HCT116 (cell line): ENCODE results near the gene KCNK10. TPM values are rescaled to one million over a fixed set of nuclear protein-coding genes. Genes with fewer than 3 reads are reported as not detected.

Experiments
- ATAC-seq: fragments of 200-7000 bp; cut with Tn5 transposase; 2 replicates; pipeline ENCODE4 v1.9.1; 2020; ENCODE audit warnings: mild to moderate bottlenecking, moderate library complexity
- BruUV-seq: library from RNA; stranded (reverse); fragments of 400-500 nt; replicated peaks from 2 replicates; lab custom pipeline; 2021; lab: Mats Ljungman, UMichigan
- CTCF ChIA-PET: fragments of 300-600 bp; sonication (Branson Sonifier 250); formaldehyde crosslinking; loops from one replicate; lab custom pipeline; 2021; ENCODE audit warnings: antibody characterized with exemption; lab: Charles Lee
- POLR2A ChIA-PET: fragments of 300-600, 350-600 bp; sonication (Branson Sonifier 250); formaldehyde crosslinking; loops from one replicate; lab custom pipeline; 2021; ENCODE audit warnings: antibody characterized with exemption; lab: Charles Lee
- RAD21 ChIA-PET, 2 experiments: fragments of 300-600 bp; sonication (Branson Sonifier 250); formaldehyde crosslinking; loops; one replicate each; lab custom pipeline; 2023; ENCODE audit warnings: low total read pairs in 2 of 2; ENCODE audit not compliant: uncharacterized antibody in 2 of 2, unreplicated experiment in 2 of 2, low non-redundant PET in 1 of 2; lab: Charles Lee
- DNase-seq: peaks from one replicate; pipeline ENCODE4 v3.0.0-alpha.2; 2010; ENCODE audit warnings: low read depth, low spot score
- H2AFZ ChIP-seq: fragments of 200-600 bp; shearing (Covaris generic), sonication (generic); 2 replicates; pipeline ENCODE4 v1.6.1; 2017; ENCODE audit warnings: low read depth, mixed run types, mixed read lengths, antibody characterized with exemption, low read length; ENCODE audit not compliant: poor library complexity, severe bottlenecking
- H3K27ac ChIP-seq: 2 replicates; pipeline ENCODE4 v1.5.1; 2012; ENCODE audit warnings: low read depth, low read length
- H3K27me3 ChIP-seq: fragments of 200-600 bp; sonication (generic); 2 replicates; pipeline ENCODE4 v1.6.1; 2016; ENCODE audit warnings: mixed run types, low read length, mixed read lengths; ENCODE audit not compliant: insufficient read depth
- H3K36me3 ChIP-seq, 2 experiments: fragments of 200-500 bp in 1 of 2; fragments of 200-600 bp in 1 of 2; sonication (Bioruptor generic) in 1 of 2; sonication (generic) in 1 of 2; 2 replicates each; pipeline versions ENCODE4 v1.5.1 to v1.6.1; 2014 to 2016; ENCODE audit warnings: low read length in 2 of 2, inconsistent platforms in 1 of 2, mixed read lengths in 1 of 2, mixed run types in 1 of 2; ENCODE audit not compliant: insufficient read depth in 2 of 2, control insufficient read depth in 1 of 2
- H3K4me1 ChIP-seq, 2 experiments: fragments of 200-600 bp in 1 of 2; sonication (generic) in 1 of 2; 2 replicates each; pipeline versions ENCODE4 v1.5.1 to v1.6.1; 2012 to 2017; ENCODE audit warnings: low read length in 2 of 2, inconsistent platforms in 1 of 2, mild to moderate bottlenecking in 1 of 2, mixed read lengths in 1 of 2, mixed run types in 1 of 2, moderate library complexity in 1 of 2; ENCODE audit not compliant: insufficient read depth in 2 of 2, control insufficient read depth in 1 of 2
- H3K4me2 ChIP-seq: fragments of 200-600 bp; sonication (generic); 2 replicates; pipeline ENCODE4 v1.6.1; 2017; ENCODE audit warnings: mixed run types, low read length, mixed read lengths
- H3K4me3 ChIP-seq, 2 experiments: fragments of 200-600 bp in 1 of 2; sonication (generic) in 1 of 2; replicated peaks in 1 of 2; 2 replicates each; pipeline ENCODE4 v1.5.1; 2011 to 2016; ENCODE audit warnings: low read length in 2 of 2, control low read depth in 1 of 2, low read depth in 1 of 2, mild to moderate bottlenecking in 1 of 2, mixed read lengths in 1 of 2, mixed run types in 1 of 2
- H3K79me2 ChIP-seq: fragments of 200-600 bp; sonication (generic); 2 replicates; pipeline ENCODE4 v1.6.1; 2017; ENCODE audit warnings: mild to moderate bottlenecking, mixed run types, low read length, moderate library complexity, mixed read lengths; ENCODE audit not compliant: insufficient read depth
- H3K9ac ChIP-seq: fragments of 200-600 bp; sonication (generic); 2 replicates; pipeline ENCODE4 v1.6.1; 2016; ENCODE audit warnings: low read length, mixed read lengths
- H3K9me2 ChIP-seq: fragments of 200-600 bp; sonication (generic), shearing (Covaris generic); 2 replicates; pipeline ENCODE4 v1.6.1; 2017; ENCODE audit warnings: mixed run types, mild to moderate bottlenecking, moderate library complexity; ENCODE audit not compliant: insufficient read depth
- H3K9me3 ChIP-seq, 2 experiments: fragments of 200-500 bp in 1 of 2; fragments of 200-600 bp in 1 of 2; sonication (Bioruptor generic) in 1 of 2; sonication (generic) in 1 of 2; 2 replicates each; pipeline ENCODE4 v1.6.1; 2014 to 2017; ENCODE audit warnings: low read length in 2 of 2, mixed read lengths in 2 of 2, inconsistent platforms in 1 of 2, low read depth in 1 of 2, mild to moderate bottlenecking in 1 of 2, mixed run types in 1 of 2, moderate library complexity in 1 of 2; ENCODE audit not compliant: control insufficient read depth in 1 of 2, insufficient read depth in 1 of 2
- H4K20me1 ChIP-seq: fragments of 200-600 bp; sonication (generic), shearing (Covaris generic); 2 replicates; pipeline ENCODE4 v1.6.1; 2017; ENCODE audit warnings: mixed run types, mild to moderate bottlenecking, moderate library complexity; ENCODE audit not compliant: insufficient read depth
- CEBPB ChIP-seq: IDR thresholded peaks from 2 replicates; pipeline ENCODE4 v1.6.1; 2012; ENCODE audit warnings: low read depth
- EZH2 ChIP-seq: fragments of 200-600 bp; sonication (generic); IDR thresholded peaks from 2 replicates; pipeline ENCODE4 v1.6.1; 2017; ENCODE audit warnings: antibody characterized with exemption, mixed run types
- JUND ChIP-seq: IDR thresholded peaks from 2 replicates; pipeline ENCODE4 v1.6.1; 2012
- POLR2A ChIP-seq: IDR thresholded peaks from 2 replicates; pipeline ENCODE4 v1.7.0; 2011; ENCODE audit warnings: borderline replicate concordance; ENCODE audit not compliant: insufficient read depth, insufficient read length; ENCODE audit errors: extremely low read depth
- RAD21 ChIP-seq: IDR thresholded peaks from 2 replicates; pipeline ENCODE4 v1.6.1; 2012; ENCODE audit warnings: low read depth, mild to moderate bottlenecking
- YY1 ChIP-seq: IDR thresholded peaks from 2 replicates; pipeline ENCODE4 v1.6.1; 2011; ENCODE audit warnings: low read length, low read depth, moderate library complexity, mild to moderate bottlenecking; ENCODE audit not compliant: insufficient replicate concordance; ENCODE audit errors: extremely low read depth
- intact Hi-C: fragments of 100-400 bp; cut with micrococcal nuclease; formaldehyde crosslinking; loops from 2 replicates; pipeline ENCODE4 v1.10.0; 2022
- total RNA-seq: library from RNA; stranded (reverse); gene quantifications from one replicate; pipeline ENCODE4 v1.2.1, GENCODE V29; 2021; ENCODE audit not compliant: unreplicated experiment
- TF ChIP-seq, protein P1 (sequence below), 3 experiments: fragments of 200-600 bp in 1 of 3; sonication (generic) in 1 of 3; IDR thresholded peaks in 2 of 3; conservative IDR thresholded peaks in 1 of 3; 2 replicates each; pipeline ENCODE4 v1.5.1; 2012 to 2017; ENCODE audit warnings: low read depth in 2 of 3, low read length in 2 of 3, antibody characterized with exemption in 1 of 3, borderline replicate concordance in 1 of 3, control low read depth in 1 of 3, mild to moderate bottlenecking in 1 of 3, mixed read lengths in 1 of 3, mixed run types in 1 of 3, moderate library complexity in 1 of 3; ENCODE audit not compliant: insufficient read depth in 1 of 3
- TF ChIP-seq, protein P2 (sequence below): IDR thresholded peaks from 2 replicates; pipeline ENCODE4 v1.6.1; 2011; ENCODE audit warnings: mild to moderate bottlenecking, low read length, moderate library complexity; ENCODE audit not compliant: insufficient replicate concordance; ENCODE audit errors: extremely low read depth

Gene KCNK10
- total RNA-seq, 1 experiment from 2014 or later: not detected

DNA sequence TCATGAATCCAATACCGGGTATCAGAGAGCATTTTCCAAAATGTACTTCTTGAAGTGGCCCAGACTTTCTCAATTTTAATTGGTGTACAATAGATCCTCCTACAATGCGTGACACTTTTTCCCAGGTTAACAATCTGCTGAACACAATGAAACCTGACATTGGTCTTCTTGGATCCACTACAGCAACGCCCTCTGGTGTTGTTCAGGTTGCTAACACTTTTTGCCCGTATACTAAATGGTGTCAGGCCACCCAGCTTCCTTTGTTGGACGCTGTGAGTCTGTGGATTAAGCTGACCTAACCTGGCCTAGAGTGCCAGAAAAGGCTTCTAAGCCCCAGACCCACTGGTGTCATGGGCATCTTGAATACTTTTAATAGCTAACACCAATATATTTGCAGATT lies 89.2 kb downstream of the KCNK10 start:
- BruUV-seq: no TSS peak
- intact Hi-C loops: loop anchor here (2.0 kb wide), 2 partner anchors 45 to 289 kb away; no protein-coding TSS in a partner anchor
- Histone ChIP-seq H3K9me3 (no peaks in the 10 kb centered on the region), H3K4me2 (no peak overlapping the region), H3K79me2 (no peaks in the 10 kb centered on the region), H3K27ac (no peak overlapping the region), H3K36me3 (no peaks in the 10 kb centered on the region), H3K27me3 (peaks cover 16% of the 10 kb centered on the region), H3K4me3 (no peak overlapping the region), H3K9me2 (no peaks in the 10 kb centered on the region), H3K9ac (no peak overlapping the region), H2AFZ (no peak overlapping the region), H3K4me1 (no peaks in the 10 kb centered on the region), H4K20me1 (no peaks in the 10 kb centered on the region)
- peak; percentile 44; the same call in 1 of the 2 replicates for TF ChIP-seq RAD21
- no peak for TF ChIP-seq EZH2
- TF ChIP-seq, protein P1, sequence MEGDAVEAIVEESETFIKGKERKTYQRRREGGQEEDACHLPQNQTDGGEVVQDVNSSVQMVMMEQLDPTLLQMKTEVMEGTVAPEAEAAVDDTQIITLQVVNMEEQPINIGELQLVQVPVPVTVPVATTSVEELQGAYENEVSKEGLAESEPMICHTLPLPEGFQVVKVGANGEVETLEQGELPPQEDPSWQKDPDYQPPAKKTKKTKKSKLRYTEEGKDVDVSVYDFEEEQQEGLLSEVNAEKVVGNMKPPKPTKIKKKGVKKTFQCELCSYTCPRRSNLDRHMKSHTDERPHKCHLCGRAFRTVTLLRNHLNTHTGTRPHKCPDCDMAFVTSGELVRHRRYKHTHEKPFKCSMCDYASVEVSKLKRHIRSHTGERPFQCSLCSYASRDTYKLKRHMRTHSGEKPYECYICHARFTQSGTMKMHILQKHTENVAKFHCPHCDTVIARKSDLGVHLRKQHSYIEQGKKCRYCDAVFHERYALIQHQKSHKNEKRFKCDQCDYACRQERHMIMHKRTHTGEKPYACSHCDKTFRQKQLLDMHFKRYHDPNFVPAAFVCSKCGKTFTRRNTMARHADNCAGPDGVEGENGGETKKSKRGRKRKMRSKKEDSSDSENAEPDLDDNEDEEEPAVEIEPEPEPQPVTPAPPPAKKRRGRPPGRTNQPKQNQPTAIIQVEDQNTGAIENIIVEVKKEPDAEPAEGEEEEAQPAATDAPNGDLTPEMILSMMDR (IDR thresholded peaks at IDR 0.05 in 2 of 3, conservative IDR thresholded peaks at IDR 0.05 in 1 of 3; ENCODE audit: borderline replicate concordance in 1 of 3, insufficient read depth in 1 of 3, low read depth in 2 of 3, low read length in 2 of 3): peak in 2 of 3 experiments; percentile 62 to 64; a peak in 4 of 6 replicates
- ATAC-seq: peak; percentile 88
- CTCF ChIA-PET: interaction anchor here (2.4 kb wide), 1 partner anchor 45 kb away, joined by 26 read pairs; no protein-coding TSS in a partner anchor
- RAD21 ChIA-PET: no interaction called here
- POLR2A ChIA-PET: no interaction called here
- DNase-seq: peak; percentile 24

GRCh38 chr14:88232771-88233170 lies 90.3 kb downstream of the KCNK10 start:
- TF ChIP-seq YY1 (no peak), POLR2A (no peak), JUND (no peak), CEBPB (no peak)
- TF ChIP-seq, protein P2, sequence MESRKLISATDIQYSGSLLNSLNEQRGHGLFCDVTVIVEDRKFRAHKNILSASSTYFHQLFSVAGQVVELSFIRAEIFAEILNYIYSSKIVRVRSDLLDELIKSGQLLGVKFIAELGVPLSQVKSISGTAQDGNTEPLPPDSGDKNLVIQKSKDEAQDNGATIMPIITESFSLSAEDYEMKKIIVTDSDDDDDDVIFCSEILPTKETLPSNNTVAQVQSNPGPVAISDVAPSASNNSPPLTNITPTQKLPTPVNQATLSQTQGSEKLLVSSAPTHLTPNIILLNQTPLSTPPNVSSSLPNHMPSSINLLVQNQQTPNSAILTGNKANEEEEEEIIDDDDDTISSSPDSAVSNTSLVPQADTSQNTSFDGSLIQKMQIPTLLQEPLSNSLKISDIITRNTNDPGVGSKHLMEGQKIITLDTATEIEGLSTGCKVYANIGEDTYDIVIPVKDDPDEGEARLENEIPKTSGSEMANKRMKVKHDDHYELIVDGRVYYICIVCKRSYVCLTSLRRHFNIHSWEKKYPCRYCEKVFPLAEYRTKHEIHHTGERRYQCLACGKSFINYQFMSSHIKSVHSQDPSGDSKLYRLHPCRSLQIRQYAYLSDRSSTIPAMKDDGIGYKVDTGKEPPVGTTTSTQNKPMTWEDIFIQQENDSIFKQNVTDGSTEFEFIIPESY: no peak
- ChIA-PET POLR2A (no interaction called here), CTCF (interaction anchor here (1.0 kb wide), 1 partner anchor 43 kb away, joined by 4 read pairs; no protein-coding TSS in a partner anchor), RAD21 (interaction anchor here in 1 of 2 experiments (1.2 kb wide), 1 partner anchor 44 kb away, joined by 3 read pairs; no protein-coding TSS in a partner anchor)
- no peak overlapping the region for H2AFZ ChIP-seq
- no peak overlapping the region for H3K27ac ChIP-seq
- no peak overlapping the region for H3K9ac ChIP-seq
- H3K27me3 ChIP-seq: peaks cover 16% of the 10 kb centered on the region
- H4K20me1 ChIP-seq: no peaks in the 10 kb centered on the region
- no peaks in the 10 kb centered on the region for H3K9me3 ChIP-seq
- no peak overlapping the region for H3K4me3 ChIP-seq
- H3K36me3 ChIP-seq: no peaks in the 10 kb centered on the region
- intact Hi-C loops: no loop called here
- no peaks in the 10 kb centered on the region for H3K4me1 ChIP-seq
- no peaks in the 10 kb centered on the region for H3K9me2 ChIP-seq
- no peak overlapping the region for H3K4me2 ChIP-seq
- no TSS peak for BruUV-seq
- DNase-seq (no peak), ATAC-seq (no peak)
- H3K79me2 ChIP-seq: no peaks in the 10 kb centered on the region
